ENCODE results near the gene NOP9. TPM values are rescaled to one million over a fixed set of nuclear protein-coding genes. Genes with fewer than 3 reads are reported as not detected.

NOP9 gene
- total and polyA plus RNA-seq, 9 of the 15 experiments (the other 6 are each of a cell fraction or from before 2014, with no cell fraction given), result 1.0 to 27.9 (median 15.1) TPM

- Histone ChIP-seq H3K36me3 (ENCODE audit: control insufficient read depth, insufficient read depth, low read length) (no peaks in the 10 kb centered on the region), H3K79me2 (ENCODE audit: control insufficient read depth, insufficient read depth, low read length) (no peaks in the 10 kb centered on the region), H3K4me1 (replicated peaks in 1 of 2; ENCODE audit: control insufficient read depth in 2 of 2, insufficient read depth in 2 of 2, low read length in 2 of 2) (peaks cover 4 to 36% of the 10 kb centered on the region in 2 experiments; a peak in 4 of 5 replicates), H3K27me3 (ENCODE audit: control insufficient read depth in 2 of 2, insufficient read depth in 2 of 2, low read length in 2 of 2) (peaks cover 0 to 9% of the 10 kb centered on the region in 2 experiments; a peak in 1 of 5 replicates), H3K27ac (ENCODE audit: extremely low read depth, low read depth, low read length) (no peak overlapping the region), H3K4me2 (ENCODE audit: insufficient read depth, low read length) (no peak overlapping the region), H4K20me1 (replicated peaks; ENCODE audit: control insufficient read depth, insufficient read depth, low read length) (no peaks in the 10 kb centered on the region), H3K9me1 (ENCODE audit: control insufficient read depth, insufficient read depth, low read length) (no peaks in the 10 kb centered on the region), H3K9ac (ENCODE audit: insufficient read depth in 1 of 2, low read depth in 2 of 2, low read length in 2 of 2) (no peak overlapping the region), H2AFZ (ENCODE audit: low read depth, low read length) (no peak overlapping the region), H3K4me3 (no peak overlapping the region), H3K9me3 (replicated peaks; ENCODE audit: control insufficient read depth, insufficient read depth, low read depth, low read length) (no peaks in the 10 kb centered on the region)
- BruUV-seq (replicated peaks), result no TSS peak
- DNase-seq (ENCODE audit: extremely low read depth in 1 of 4, low spot score in 3 of 4) (no peak), FAIRE-seq (no peak), ATAC-seq (no peak)
- in situ Hi-C loops (cut with MboI) (loop anchor here (25.0 kb wide), 1 partner anchor 350 kb away; no protein-coding TSS in a partner anchor), intact Hi-C loops (cut with micrococcal nuclease) (no loop called here)
- POLR2A ChIA-PET, result interaction anchor here (0.8 to 1.5 kb wide), 5 partner anchors 74 to 103 kb away, joined by 4 to 7 read pairs (median 5); partner anchors contain the start of genes KHNYN and TGM1
- CTCF ChIA-PET (ENCODE audit: low intra/inter-chr PET ratio), result no interaction called here
- WGBS (ENCODE audit: insufficient coverage, low coverage, missing lambda C conversion rate), result 16% methylated on average over 6 of the region's 7 CpGs
- TF ChIP-seq RBM22 (IDR thresholded peaks at IDR 0.05; ENCODE audit: low read depth, low read length, poor library complexity, severe bottlenecking) (no peak), NEUROD1 (IDR thresholded peaks at IDR 0.05; ENCODE audit: borderline replicate concordance, low read depth, low read length, partially characterized antibody) (no peak), PPARD (CRISPR knock-in tag; IDR thresholded peaks at IDR 0.05) (no peak), RBM39 (optimal IDR thresholded peaks at IDR 0.05; ENCODE audit: low read depth, low read length) (no peak), ZBED1 (IDR thresholded peaks at IDR 0.05) (no peak), GABPA (tag; conservative IDR thresholded peaks at IDR 0.05; ENCODE audit: low read depth) (no peak), ZMIZ1 (IDR thresholded peaks at IDR 0.05; ENCODE audit: low read depth in 2 of 2, low read length in 2 of 2) (no peak), FOXK2 (conservative IDR thresholded peaks at IDR 0.05 in 1 of 2, IDR thresholded peaks at IDR 0.05 in 1 of 2; ENCODE audit: low read depth in 2 of 2) (no peak), WHSC1 (IDR thresholded peaks at IDR 0.05; ENCODE audit: low read length) (no peak)
- TF ChIP-seq, protein P1, sequence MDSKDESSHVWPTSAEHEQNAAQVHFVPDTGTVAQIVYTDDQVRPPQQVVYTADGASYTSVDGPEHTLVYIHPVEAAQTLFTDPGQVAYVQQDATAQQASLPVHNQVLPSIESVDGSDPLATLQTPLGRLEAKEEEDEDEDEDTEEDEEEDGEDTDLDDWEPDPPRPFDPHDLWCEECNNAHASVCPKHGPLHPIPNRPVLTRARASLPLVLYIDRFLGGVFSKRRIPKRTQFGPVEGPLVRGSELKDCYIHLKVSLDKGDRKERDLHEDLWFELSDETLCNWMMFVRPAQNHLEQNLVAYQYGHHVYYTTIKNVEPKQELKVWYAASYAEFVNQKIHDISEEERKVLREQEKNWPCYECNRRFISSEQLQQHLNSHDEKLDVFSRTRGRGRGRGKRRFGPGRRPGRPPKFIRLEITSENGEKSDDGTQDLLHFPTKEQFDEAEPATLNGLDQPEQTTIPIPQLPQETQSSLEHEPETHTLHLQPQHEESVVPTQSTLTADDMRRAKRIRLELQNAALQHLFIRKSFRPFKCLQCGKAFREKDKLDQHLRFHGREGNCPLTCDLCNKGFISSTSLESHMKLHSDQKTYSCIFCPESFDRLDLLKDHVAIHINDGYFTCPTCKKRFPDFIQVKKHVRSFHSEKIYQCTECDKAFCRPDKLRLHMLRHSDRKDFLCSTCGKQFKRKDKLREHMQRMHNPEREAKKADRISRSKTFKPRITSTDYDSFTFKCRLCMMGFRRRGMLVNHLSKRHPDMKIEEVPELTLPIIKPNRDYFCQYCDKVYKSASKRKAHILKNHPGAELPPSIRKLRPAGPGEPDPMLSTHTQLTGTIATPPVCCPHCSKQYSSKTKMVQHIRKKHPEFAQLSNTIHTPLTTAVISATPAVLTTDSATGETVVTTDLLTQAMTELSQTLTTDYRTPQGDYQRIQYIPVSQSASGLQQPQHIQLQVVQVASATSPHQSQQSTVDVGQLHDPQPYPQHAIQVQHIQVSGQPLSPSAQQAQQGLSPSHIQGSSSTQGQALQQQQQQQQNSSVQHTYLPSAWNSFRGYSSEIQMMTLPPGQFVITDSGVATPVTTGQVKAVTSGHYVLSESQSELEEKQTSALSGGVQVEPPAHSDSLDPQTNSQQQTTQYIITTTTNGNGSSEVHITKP (IDR thresholded peaks at IDR 0.05; ENCODE audit: partially characterized antibody), result no peak
- TF ChIP-seq, protein P2, sequence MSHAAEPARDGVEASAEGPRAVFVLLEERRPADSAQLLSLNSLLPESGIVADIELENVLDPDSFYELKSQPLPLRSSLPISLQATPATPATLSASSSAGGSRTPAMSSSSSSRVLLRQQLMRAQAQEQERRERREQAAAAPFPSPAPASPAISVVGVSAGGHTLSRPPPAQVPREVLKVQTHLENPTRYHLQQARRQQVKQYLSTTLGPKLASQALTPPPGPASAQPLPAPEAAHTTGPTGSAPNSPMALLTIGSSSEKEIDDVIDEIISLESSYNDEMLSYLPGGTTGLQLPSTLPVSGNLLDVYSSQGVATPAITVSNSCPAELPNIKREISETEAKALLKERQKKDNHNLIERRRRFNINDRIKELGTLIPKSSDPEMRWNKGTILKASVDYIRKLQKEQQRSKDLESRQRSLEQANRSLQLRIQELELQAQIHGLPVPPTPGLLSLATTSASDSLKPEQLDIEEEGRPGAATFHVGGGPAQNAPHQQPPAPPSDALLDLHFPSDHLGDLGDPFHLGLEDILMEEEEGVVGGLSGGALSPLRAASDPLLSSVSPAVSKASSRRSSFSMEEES (CRISPR knock-in tag; IDR thresholded peaks at IDR 0.05), result no peak
These were observed 37.6 kb downstream of the NOP9 start for GRCh38 chr14:24337144-24337823.
